GM21576 (cell line): ENCODE measurements around the gene ZBTB44.
"Not testable (repeated sequence)": the region's sequence is repeated elsewhere in the genome, so short reads cannot be mapped to it uniquely, and the experiment has no call there.

Experiments
- ATAC-seq: cut with Tn5 transposase; IDR thresholded peaks from one replicate; pipeline ENCODE4 v1.9.1; 2021; ENCODE audit warnings: mild to moderate bottlenecking, moderate library complexity; ENCODE audit not compliant: unreplicated experiment

Gene ZBTB44, protein sequence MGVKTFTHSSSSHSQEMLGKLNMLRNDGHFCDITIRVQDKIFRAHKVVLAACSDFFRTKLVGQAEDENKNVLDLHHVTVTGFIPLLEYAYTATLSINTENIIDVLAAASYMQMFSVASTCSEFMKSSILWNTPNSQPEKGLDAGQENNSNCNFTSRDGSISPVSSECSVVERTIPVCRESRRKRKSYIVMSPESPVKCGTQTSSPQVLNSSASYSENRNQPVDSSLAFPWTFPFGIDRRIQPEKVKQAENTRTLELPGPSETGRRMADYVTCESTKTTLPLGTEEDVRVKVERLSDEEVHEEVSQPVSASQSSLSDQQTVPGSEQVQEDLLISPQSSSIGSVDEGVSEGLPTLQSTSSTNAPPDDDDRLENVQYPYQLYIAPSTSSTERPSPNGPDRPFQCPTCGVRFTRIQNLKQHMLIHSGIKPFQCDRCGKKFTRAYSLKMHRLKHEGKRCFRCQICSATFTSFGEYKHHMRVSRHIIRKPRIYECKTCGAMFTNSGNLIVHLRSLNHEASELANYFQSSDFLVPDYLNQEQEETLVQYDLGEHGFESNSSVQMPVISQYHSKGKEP

DNA sequence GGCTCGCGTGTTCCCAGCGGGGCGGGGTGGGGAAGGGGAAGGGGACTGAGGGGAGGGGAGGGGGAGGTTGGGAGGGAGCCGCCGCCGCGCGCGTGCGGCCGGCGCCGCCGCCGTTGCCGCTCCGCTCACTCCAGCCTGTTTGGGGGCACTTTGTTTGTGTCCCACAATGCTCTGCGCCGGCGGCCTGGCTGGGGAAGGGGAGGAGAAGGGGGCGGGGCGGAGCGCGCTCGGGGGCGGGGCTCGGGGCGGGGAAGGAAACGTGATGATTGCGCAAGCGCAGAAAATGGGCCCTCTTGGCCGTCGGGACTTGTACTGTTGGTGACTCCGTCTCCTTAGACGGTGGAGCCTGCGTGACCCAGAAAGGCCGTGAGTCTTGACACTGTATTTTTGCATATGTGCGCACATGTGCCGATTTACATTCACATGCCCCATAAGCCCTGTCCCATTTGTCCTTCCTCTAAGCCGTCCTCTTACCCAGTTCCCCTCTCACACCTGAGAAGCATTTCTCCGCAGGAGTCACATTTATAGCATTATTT is at the start of gene ZBTB44:
ZBTB44 (minus strand) TSS at position 168 of the 536 bp plus-strand sequence. CDS start 53,044 bp downstream, outside the sequence.
- peak; percentile 57 for ATAC-seq

DNA sequence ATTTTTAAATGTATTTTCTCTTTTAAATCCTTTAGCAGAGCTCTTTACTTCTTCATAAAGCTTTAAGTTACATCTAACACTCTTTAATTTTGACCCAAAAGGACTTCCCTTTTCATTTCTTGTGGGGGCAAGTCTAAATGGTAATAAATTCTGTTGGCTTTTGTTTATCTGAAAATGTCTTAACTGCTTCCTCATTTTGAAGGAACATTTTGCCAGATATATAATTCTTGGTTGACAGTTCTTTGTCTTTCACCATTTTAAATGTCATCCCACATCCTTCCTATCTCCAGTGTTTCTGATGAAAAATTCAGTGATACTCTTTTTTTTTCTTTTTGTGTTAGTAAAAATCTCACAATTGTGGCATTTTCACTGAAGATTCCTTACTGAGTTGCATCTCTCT is 44.7 kb upstream of the ZBTB44 start:
- ATAC-seq: no peak

DNA sequence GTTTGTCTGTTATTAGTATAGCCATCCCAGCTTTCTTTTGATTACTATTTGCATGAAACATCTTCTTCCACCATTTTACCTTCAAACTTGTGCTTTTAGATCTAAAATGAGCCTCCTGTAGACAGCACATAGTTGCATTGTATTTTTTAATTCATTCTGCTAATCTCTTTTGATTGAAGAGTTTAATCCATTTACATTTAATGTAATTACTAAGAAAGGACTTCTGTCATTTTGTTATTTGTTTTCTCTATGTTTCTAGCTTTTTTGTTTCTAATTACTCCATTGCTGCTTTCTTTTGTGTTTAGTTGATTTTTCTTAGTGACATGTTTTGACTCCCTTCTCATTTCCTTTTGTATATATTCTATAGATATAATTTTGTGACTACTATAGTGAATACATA is 43.7 kb upstream of the ZBTB44 start:
- ATAC-seq: no peak

DNA sequence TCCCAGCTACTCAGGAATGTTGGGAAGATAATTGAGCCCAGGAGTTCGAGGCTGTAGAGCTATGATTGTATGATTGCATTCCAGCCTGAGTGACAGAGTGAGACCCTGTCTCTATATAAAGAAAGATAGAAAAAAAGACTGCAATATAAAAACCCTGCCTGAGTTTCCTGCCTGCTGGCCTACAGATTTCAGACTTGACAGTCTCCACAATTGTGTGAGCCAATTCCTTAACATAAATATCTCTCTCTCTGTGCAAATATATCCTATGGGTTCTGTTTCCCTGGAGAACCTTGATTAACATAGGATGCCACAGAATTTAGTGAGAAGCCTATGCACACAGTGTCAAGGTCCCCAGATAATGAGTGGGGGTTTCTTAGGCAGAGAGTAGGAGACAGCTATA is 32.5 kb upstream of the ZBTB44 start:
- ATAC-seq: no peak

- ATAC-seq: no peak
Observed at GRCh38 chr11:130344841-130345240, 30.1 kb upstream of the ZBTB44 start.

DNA sequence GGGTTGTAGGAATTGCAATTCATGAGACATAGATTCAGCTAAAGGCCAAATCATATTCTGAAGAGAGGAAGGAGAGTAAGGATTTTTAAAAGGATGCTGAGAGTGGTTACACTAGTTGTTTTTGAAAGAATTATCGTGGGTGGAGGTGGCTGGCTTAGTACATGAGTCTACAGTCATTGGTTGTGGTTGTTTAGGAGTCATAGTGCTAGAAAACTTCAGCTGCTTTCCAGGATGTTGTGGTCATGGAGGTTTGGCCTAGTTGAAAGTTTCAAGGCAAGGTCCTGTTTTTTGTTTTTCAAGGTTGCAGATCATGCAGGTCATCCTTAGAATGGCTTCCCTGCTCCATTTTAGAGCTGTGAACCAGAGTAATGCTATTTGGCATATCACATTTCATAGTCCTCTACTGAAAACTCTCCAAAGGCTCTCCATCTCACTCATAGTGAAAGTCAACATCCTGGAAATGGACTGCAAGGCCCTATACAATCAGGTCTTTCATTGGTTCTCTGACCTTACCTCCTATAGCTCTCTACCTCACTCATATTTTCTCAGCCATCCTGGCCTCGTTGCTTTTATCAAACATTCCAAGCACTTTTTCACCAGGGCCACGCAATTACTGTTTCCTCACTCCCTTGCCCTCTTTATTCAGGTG is 26.1 kb upstream of the ZBTB44 start:
- ATAC-seq: no peak

- no peak for ATAC-seq
Observed at GRCh38 chr11:130338667-130339066, 23.9 kb upstream of the ZBTB44 start.

DNA sequence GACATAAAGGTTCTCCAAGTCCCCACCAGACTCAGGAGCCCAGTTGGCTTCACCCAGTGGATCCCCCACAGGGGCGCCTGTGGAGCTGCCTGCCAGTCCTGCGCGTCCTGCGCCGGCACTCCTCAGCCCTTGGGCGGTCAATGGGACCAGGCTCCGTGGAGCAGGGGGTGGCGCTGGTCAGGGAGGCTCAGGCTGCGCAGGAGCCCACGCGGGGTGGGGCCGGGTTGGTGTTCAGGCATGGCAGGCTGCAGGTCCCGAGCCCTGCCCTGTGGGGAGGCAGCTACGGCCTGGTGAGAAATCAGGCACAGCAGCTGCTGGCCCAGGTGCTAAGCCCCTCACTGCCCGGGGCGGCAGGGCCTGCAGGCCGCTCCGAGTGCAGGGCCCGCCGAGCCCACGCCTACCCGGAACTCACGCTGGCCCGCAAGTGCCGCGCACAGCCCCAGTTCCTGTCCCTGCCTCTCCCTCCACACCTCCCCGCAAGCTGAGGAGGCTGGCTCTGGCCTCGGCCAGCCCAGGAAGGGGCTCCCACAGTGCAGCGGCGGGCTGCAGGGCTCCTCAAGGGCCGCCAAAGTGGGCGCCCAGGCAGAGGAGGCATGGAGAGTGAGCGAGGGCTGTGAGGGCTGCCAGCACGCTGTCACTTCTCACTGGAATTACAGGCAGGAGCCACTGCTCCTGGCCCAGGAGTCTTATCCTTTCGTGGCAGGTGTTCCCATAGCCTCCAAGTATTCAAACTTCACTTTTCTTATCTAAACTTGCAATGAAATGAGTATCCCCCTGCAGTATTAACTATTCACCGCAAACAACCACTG is 22.8 kb upstream of the ZBTB44 start:
- ATAC-seq: no peak

GRCh38 chr11:130331397-130331796 is 16.7 kb upstream of the ZBTB44 start:
- ATAC-seq: not testable (repeated sequence)

DNA sequence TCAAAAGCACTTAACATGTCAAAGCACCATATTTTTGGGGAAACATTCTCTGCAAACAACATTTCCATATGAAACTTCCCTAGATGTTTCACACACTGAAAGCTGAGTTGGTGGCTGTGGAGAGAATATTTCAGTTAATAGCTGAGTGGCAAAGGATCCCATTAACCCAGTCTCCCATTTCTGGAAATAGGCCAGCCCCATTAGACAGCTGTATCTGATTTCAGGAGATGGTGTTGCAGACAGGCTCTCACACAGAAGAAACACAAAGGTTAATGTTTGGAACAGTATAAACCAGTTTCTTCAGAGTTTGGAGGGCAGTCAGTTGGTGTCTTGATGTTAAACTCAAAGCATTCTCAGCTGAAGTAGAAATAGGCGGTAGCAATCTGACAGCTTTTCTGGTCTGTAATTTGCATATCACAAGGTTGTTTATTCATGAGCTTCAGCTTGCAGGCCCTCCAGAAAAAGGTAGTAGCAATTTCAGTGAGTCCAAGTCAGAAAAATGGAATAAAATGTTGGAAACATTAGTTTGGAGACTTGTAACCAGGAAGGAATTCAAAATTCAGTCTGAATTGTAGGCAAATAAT is 15.5 kb upstream of the ZBTB44 start:
- ATAC-seq: no peak

GRCh38 chr11:130328420-130328819 is 13.7 kb upstream of the ZBTB44 start:
- no peak for ATAC-seq

- ATAC-seq: no peak
Observed at GRCh38 chr11:130327716-130328115, 13.0 kb upstream of the ZBTB44 start.

DNA sequence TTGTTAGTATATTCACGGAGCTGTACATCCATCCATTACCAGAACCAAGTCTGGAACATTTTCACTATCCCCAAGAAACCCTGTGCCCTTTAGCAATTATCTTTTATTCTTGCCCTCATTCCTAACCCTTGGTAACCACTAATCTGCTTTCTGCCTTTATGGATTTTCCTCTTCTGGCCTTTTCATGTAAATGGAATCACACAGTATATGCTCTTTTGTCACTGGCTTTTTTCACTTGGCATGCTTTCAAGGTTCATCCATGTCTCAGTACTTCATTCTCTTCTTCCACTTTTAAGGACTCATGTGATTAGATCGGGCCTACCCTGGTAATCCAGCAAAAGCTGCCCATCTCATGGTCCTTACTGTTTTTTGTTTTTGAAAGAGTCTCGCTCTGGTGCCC is 11.0 kb upstream of the ZBTB44 start:
- ATAC-seq: no peak

DNA sequence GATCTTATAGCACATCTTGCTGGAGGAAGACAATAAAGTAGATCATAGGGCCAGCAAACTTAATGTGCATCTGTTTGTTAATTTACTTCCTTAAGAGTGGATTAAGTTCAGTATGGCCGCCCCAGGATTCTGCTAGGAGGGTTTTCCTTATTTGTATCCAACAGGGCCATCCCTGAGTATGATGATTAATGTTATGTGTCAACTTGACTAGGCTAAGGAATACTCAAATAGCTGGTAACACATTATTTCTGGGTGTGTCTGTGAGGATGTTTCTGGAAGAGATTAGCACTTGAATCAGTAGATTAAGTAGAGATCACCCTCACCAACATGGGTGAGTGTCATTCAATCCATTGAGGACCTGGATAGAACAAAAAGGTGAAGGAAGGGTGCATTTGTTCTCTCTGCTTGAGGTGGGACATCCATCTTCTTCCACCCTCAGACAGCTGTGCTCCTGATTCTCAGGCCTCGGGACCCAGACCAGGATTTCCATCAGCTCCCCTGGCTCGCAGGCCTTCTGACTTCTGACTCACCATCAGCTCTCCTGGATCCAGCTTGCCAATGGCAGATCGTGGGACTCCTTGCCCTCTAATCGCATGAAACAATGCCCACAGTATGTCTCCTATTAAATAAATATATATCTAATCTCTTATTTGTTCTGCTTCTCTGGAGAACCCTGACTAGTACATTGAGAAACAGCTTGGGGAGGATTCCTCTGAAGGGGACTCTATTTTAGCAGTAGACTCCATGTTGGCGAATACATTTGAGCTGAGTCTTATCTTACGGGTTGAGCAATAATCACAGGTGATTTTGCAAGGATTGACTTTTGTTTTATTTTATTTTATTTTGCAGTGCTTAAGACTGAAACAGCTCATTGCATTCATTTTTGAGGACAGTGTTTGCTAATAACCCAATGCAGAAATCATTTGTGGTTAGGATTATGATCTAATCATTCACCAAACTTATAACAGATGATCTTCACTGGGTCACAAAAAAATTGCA is 9.0 kb upstream of the ZBTB44 start:
- ATAC-seq: no peak

- ATAC-seq: no peak
Observed at GRCh38 chr11:130322126-130322525, 7.4 kb upstream of the ZBTB44 start.

DNA sequence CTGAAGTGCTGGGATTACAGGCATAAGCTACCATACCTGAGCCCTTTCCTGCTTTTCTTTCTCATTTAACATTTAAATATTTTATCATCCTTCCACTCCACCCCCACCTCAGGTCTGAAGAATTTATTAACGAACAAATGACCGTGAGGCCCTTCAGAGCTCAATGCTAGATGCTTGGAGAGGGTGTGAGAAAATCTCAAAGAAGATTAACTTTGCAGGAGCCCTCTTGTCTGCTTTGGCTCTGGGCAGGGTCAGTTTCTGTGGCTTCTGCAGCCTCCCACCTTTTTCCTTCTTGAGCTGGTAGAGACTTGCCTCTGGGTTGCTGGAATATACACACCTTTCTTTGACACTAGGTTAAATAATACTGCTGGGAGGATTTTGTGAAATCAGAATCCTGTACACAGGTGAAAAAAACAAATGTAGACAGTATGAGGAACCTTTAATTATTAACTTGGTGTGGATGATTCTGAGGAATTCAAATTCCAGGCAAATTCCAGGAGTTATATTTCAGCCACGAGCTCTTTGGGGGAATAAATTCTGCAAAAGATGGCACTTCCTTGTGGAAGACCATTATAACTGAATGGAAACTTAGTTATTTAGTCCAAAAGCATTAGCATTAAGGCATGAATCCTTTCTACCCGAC is 3.4 kb upstream of the ZBTB44 start:
- no peak for ATAC-seq

DNA sequence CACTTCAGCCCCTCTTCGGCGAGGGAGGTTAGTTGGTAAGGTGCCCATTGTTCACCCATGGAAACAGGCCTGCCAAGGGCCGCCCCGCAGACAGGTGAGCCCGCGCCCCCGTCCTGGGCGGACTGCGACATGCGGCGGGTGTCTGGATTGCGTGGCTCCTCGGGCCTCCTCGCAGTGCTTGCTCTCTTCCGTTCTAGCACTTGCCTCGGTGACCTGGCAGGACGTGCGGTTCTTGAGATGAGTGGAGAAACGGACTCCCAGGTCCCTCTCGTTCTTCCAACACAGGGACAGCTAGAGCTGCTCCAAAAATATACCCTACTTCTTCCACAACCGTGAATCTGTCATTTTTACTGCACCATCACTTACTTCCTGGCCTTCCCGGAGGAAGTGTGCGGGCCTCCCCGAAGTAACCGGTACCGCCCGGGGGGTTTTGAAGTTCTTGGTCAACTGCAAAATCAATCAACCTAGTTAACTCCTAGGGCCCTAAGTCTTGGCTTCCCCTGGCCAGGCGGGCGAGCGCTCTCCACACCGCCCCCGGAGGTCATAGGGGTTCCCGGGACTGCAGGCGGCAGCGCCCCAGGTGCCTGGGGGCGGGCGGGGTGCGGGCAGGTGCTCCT is 745 bp upstream of the ZBTB44 start:
- ATAC-seq: peak; percentile 33

- ATAC-seq: peak; percentile 43
Observed at GRCh38 chr11:130314184-130314749, 450 bp downstream of the ZBTB44 start.
